IPS-11a (cell line): ENCODE results near the gene LCN15.
"Not testable (repeated sequence)": the region's sequence is repeated elsewhere in the genome, so short reads cannot be mapped to it uniquely, and the experiment has no call there.

ENCODE experiments used
- H3K4me3 ChIP-seq: one replicate; pipeline ENCODE4 v1.5.1; 2013; ENCODE audit warnings: low read depth, low read length, control low read depth

The LCN15 gene

GRCh38 chr9:136723362-136723976, 40.8 kb downstream of the LCN15 start:
- no peak overlapping the region for H3K4me3 ChIP-seq

- H3K4me3 ChIP-seq, result no peak overlapping the region
Observed at GRCh38 chr9:136722969-136723356, 41.4 kb downstream of the LCN15 start.

GRCh38 chr9:136722093-136722968, 42.0 kb downstream of the LCN15 start:
- H3K4me3 ChIP-seq, result no peak overlapping the region

- no peak overlapping the region for H3K4me3 ChIP-seq
Observed at GRCh38 chr9:136721339-136722092, 42.8 kb downstream of the LCN15 start.

- H3K4me3 ChIP-seq, result no peak overlapping the region
Observed at GRCh38 chr9:136720898-136721338, 43.4 kb downstream of the LCN15 start.

- H3K4me3 ChIP-seq, result no peak overlapping the region
Observed at GRCh38 chr9:136720251-136720897, 43.9 kb downstream of the LCN15 start.

GRCh38 chr9:136719195-136719880, 45.0 kb downstream of the LCN15 start:
- H3K4me3 ChIP-seq, result no peak overlapping the region

- H3K4me3 ChIP-seq, result no peak overlapping the region
Observed at GRCh38 chr9:136718345-136719194, 45.7 kb downstream of the LCN15 start.

- H3K4me3 ChIP-seq, result no peak overlapping the region
Observed at GRCh38 chr9:136717399-136717798, 46.9 kb downstream of the LCN15 start.

GRCh38 chr9:136714893-136715274, 49.4 kb downstream of the LCN15 start:
- H3K4me3 ChIP-seq, result no peak overlapping the region

- no peak overlapping the region for H3K4me3 ChIP-seq
Observed at GRCh38 chr9:136714096-136714892, 50.0 kb downstream of the LCN15 start.

GRCh38 chr9:136713550-136713949, 50.8 kb downstream of the LCN15 start:
- H3K4me3 ChIP-seq, result no peak overlapping the region

GRCh38 chr9:136712690-136713544, 51.4 kb downstream of the LCN15 start:
- H3K4me3 ChIP-seq, result peak overlapping the region; percentile 57

GRCh38 chr9:136711751-136712689, 52.3 kb downstream of the LCN15 start, which contains the start of gene DIPK1B:
Gene DIPK1B (plus strand): TSS chr9:136712572. CDS start chr9:136712666, 94 bp downstream.
- H3K4me3 ChIP-seq, result peak within 1 kb of the TSS; percentile 63

GRCh38 chr9:136711219-136711648, 53.1 kb downstream of the LCN15 start:
- not testable (repeated sequence) for H3K4me3 ChIP-seq

GRCh38 chr9:136710543-136710942, 53.8 kb downstream of the LCN15 start:
- no peak overlapping the region for H3K4me3 ChIP-seq
